NT2/D1 (cell line): ENCODE results near the gene ADAMTS7.

Source experiments
- YY1 ChIP-seq: IDR thresholded peaks from 2 replicates; pipeline ENCODE4 v1.6.1; 2011; ENCODE audit not compliant: insufficient read length, insufficient read depth
- ZNF274 ChIP-seq: IDR thresholded peaks from 2 replicates; pipeline ENCODE4 v1.6.1; 2011; ENCODE audit warnings: mild to moderate bottlenecking, low read depth, low read length

DNA sequence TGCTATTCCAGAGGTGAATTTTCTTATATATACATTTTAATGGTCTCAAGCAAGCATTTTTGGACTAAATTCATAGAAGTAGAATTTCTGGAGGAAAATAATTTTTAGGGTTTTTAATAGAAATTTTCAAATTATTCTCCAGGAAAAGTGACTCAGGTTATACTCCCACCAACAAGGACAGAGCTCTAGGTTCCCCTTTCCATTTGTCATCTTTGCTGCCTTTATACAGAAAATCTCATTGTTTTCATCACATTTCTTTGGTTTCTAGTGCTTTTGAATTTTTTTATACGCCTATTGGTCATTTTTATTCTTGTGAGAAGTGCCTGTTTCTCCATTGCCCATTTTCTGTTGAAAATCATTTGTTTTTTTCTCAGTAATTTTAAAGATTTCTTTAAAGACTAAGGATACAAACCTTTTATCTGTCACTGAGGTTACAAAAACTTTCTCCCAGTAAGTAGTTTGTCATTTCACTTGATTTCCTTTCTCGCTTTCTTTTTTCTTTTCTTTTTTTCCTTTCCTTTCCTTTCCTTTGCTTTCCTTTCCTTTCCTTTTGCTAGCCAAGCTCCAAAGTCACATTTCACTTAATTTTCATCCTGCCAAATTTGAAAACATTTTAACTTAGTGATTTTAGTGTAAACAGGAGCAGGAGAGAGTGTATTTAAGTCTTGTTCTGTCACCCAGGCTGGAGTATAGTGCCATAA is 93.2 kb downstream of the ADAMTS7 start:
- TF ChIP-seq YY1 (no peak), ZNF274 (no peak)
